A549 (cell line): ENCODE results near the gene ME2.

ENCODE experiments used
- BCL3 ChIP-seq: fragments of >200 bp; sonication (Bioruptor Twin); formaldehyde crosslinking; IDR thresholded peaks from 3 replicates; pipeline ENCODE4 v1.6.1; 2016
- CBX8 ChIP-seq: fragments of 200-600 bp; sonication (generic); IDR thresholded peaks from 2 replicates; pipeline ENCODE4 v1.6.1; 2016
- CTCF ChIP-seq: fragments of >200 bp; sonication (Bioruptor Twin); formaldehyde crosslinking; IDR thresholded peaks from 3 replicates; pipeline ENCODE4 v1.5.1; 2016
- ELK1 ChIP-seq: fragments of 150-350 bp; IDR thresholded peaks from 2 replicates; pipeline ENCODE4 v1.6.1; 2014; ENCODE audit warnings: low read depth, mild to moderate bottlenecking, low read length
- EP300 ChIP-seq, 2 experiments: fragments of >200 bp; sonication (Bioruptor Twin); formaldehyde crosslinking; IDR thresholded peaks; 2 replicates in 1 of 2; 3 replicates in 1 of 2; pipeline ENCODE4 v1.6.1; 2016 to 2017
- NFE2L2 ChIP-seq: fragments of 150-350 bp; conservative IDR thresholded peaks from 2 replicates; pipeline ENCODE4 v1.6.1; 2014; ENCODE audit warnings: low read length
- POLR2A ChIP-seq: IDR thresholded peaks from 2 replicates; pipeline ENCODE4 v1.6.1; 2012; ENCODE audit warnings: mild to moderate bottlenecking, low read length
- RCOR1 ChIP-seq: fragments of 150-350 bp; IDR thresholded peaks from 2 replicates; pipeline ENCODE4 v1.6.1; 2014; ENCODE audit warnings: antibody characterized with exemption, low read length, low read depth
- REST ChIP-seq: fragments of 200-600 bp; sonication (generic); IDR thresholded peaks from 2 replicates; pipeline ENCODE4 v1.6.1; 2016; ENCODE audit warnings: antibody characterized with exemption, mild to moderate bottlenecking, moderate library complexity
- RFX5 ChIP-seq: fragments of 450-650 bp; IDR thresholded peaks from 2 replicates; pipeline ENCODE4 v1.7.1; 2014; ENCODE audit warnings: antibody characterized with exemption, mild to moderate bottlenecking, moderate library complexity
- RNF2 ChIP-seq: fragments of 200-600 bp; sonication (generic); IDR thresholded peaks from 2 replicates; pipeline ENCODE4 v1.6.1; 2016; ENCODE audit warnings: low read depth, mild to moderate bottlenecking, antibody characterized with exemption, moderate library complexity, borderline replicate concordance
- ZC3H11A ChIP-seq: fragments of 450-650 bp; IDR thresholded peaks from 2 replicates; pipeline ENCODE4 v1.6.1; 2014; ENCODE audit warnings: antibody characterized with exemption, mild to moderate bottlenecking

- TF ChIP-seq CTCF: no peak
- no peak for TF ChIP-seq ZC3H11A
- no peak for TF ChIP-seq EP300 (IDR thresholded peaks at IDR 0.05)
- no peak for TF ChIP-seq CBX8
- TF ChIP-seq NFE2L2: no peak
- TF ChIP-seq REST: no peak
- TF ChIP-seq POLR2A: no peak
- no peak for TF ChIP-seq RFX5
- no peak for TF ChIP-seq RNF2
- no peak for TF ChIP-seq RCOR1
- TF ChIP-seq BCL3: no peak
- TF ChIP-seq ELK1: no peak
Observed at GRCh38 chr18:50911006-50911405, 32.1 kb downstream of the ME2 start.
